Measurements from ENCODE around the gene PLXNB2. TPM values are rescaled to one million over a fixed set of nuclear protein-coding genes. Genes with fewer than 3 reads are reported as not detected.

Gene PLXNB2
- polyA plus RNA-seq, 1 of the 3 experiments (the other 2 are of a cell fraction): 108 TPM

DNA sequence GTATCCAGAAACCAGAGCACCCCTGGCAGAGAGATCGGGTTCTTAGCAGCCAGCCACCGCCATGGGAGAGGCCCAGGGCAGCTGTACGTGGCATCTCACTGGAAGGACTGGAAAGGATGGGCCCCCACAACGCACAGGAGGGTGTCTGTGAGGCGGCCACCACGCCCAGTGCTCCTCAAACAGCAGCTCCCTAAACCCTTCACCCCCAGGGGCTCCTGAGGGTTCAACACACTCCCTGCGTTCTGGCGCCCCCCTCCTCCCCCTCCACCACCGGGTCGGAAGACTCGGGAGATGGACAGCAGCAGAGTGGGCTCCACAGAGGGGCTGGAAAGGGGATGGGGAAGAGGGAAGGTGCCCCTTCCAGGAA, 47.0 kb downstream of the PLXNB2 start:
- DNase-seq: no peak
- CTCF ChIA-PET: interaction anchor here (2.9 to 4.9 kb wide), 6 partner anchors 9 to 81 kb away, joined by 11 to 34 read pairs (median 26); partner anchors contain the start of genes DENND6B and HDAC10
- H3F3A ChIP-seq (replicated peaks; ENCODE audit: insufficient read depth): no peaks in the 10 kb centered on the region
- no peak overlapping the region for H2AFZ ChIP-seq (ENCODE audit: low read depth)
- H3K9ac ChIP-seq: peak overlapping the region; percentile 73
- H4K20me1 ChIP-seq (ENCODE audit: insufficient read depth): no peaks in the 10 kb centered on the region
- WGBS (ENCODE audit: low lambda C conversion rate): 19% methylated on average over 10 of the region's 11 CpGs
- H3K4me1 ChIP-seq (ENCODE audit: control insufficient read depth in 1 of 2, insufficient read depth in 2 of 2, low read depth in 1 of 2, low read length in 1 of 2): peaks cover 14 to 25% of the 10 kb centered on the region in 2 experiments; a peak in 2 of 4 replicates
- peaks cover 27% of the 10 kb centered on the region for H3K79me2 ChIP-seq (ENCODE audit: insufficient read depth)
- H3K9me2 ChIP-seq: no peaks in the 10 kb centered on the region
- H3K27me3 ChIP-seq (ENCODE audit: insufficient read depth): no peaks in the 10 kb centered on the region
- H3K9me3 ChIP-seq: no peaks in the 10 kb centered on the region
- peak overlapping the region; percentile 91 for H3K4me2 ChIP-seq
- peak overlapping the region; percentile 26 to 81 for H3K27ac ChIP-seq (ENCODE audit: low read depth in 2 of 2, low read length in 1 of 2)
- H3K4me3 ChIP-seq (ENCODE audit: low read depth in 2 of 2, low read length in 1 of 2): peak overlapping the region; percentile 67 to 72
- H3K36me3 ChIP-seq (replicated peaks in 1 of 2; ENCODE audit: control insufficient read depth in 1 of 2, insufficient read depth in 2 of 2, low read length in 1 of 2): peaks cover 0 to 19% of the 10 kb centered on the region in 2 experiments
- POLR2A ChIA-PET: interaction anchor here (1.0 to 1.8 kb wide), 3 partner anchors 10 to 82 kb away, joined by 3 to 4 read pairs (median 3); no protein-coding TSS in a partner anchor
- TF ChIP-seq RAD21 (IDR thresholded peaks at IDR 0.05; ENCODE audit: low read length): no peak
- no peak for TF ChIP-seq GABPA (IDR thresholded peaks at IDR 0.05; ENCODE audit: low read depth)
- TF ChIP-seq, protein P1, sequence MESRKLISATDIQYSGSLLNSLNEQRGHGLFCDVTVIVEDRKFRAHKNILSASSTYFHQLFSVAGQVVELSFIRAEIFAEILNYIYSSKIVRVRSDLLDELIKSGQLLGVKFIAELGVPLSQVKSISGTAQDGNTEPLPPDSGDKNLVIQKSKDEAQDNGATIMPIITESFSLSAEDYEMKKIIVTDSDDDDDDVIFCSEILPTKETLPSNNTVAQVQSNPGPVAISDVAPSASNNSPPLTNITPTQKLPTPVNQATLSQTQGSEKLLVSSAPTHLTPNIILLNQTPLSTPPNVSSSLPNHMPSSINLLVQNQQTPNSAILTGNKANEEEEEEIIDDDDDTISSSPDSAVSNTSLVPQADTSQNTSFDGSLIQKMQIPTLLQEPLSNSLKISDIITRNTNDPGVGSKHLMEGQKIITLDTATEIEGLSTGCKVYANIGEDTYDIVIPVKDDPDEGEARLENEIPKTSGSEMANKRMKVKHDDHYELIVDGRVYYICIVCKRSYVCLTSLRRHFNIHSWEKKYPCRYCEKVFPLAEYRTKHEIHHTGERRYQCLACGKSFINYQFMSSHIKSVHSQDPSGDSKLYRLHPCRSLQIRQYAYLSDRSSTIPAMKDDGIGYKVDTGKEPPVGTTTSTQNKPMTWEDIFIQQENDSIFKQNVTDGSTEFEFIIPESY (IDR thresholded peaks at IDR 0.05; ENCODE audit: borderline replicate concordance, low read depth): no peak
- TF ChIP-seq, protein P2, sequence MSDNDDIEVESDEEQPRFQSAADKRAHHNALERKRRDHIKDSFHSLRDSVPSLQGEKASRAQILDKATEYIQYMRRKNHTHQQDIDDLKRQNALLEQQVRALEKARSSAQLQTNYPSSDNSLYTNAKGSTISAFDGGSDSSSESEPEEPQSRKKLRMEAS (IDR thresholded peaks at IDR 0.05; ENCODE audit: low read depth): no peak
- TF ChIP-seq FOSL2 (IDR thresholded peaks at IDR 0.05; ENCODE audit: borderline replicate concordance, low read depth): no peak
- no peak for TF ChIP-seq ELF1 (IDR thresholded peaks at IDR 0.05)
- TF ChIP-seq GATA2 (CRISPR knock-in tag; IDR thresholded peaks at IDR 0.05): no peak

DNA sequence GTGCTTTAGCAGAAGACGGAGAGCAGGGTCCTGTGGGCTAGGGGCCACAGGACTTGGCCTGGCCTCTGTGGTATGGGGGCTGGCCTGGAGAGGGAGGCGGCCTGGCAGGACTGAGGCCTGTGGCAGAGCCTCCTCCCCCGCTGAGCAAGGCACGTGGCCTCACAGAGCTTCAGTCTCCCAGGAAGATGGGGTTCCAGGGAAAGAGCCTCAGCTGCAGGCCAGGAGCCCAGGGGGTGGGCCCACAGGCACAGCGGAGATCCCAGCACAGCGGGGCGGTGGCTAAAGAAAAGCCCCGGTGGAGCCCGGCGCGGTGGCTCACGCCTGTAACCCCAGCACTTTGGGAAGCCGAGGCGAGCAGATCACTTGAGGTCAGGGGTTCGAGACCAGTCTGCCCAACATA, 48.1 kb downstream of the PLXNB2 start:
- Histone ChIP-seq H3K36me3 (replicated peaks in 1 of 2; ENCODE audit: control insufficient read depth in 1 of 2, insufficient read depth in 2 of 2, low read length in 1 of 2) (peaks cover 0 to 23% of the 10 kb centered on the region in 2 experiments), H3K9me3 (no peaks in the 10 kb centered on the region), H3K27me3 (ENCODE audit: insufficient read depth) (no peaks in the 10 kb centered on the region), H3K27ac (ENCODE audit: low read depth in 2 of 2, low read length in 1 of 2) (no peak overlapping the region), H3K79me2 (ENCODE audit: insufficient read depth) (peaks cover 27% of the 10 kb centered on the region), H3K9ac (no peak overlapping the region), H2AFZ (ENCODE audit: low read depth) (no peak overlapping the region), H3K4me1 (ENCODE audit: control insufficient read depth in 1 of 2, insufficient read depth in 2 of 2, low read depth in 1 of 2, low read length in 1 of 2) (peaks cover 14 to 25% of the 10 kb centered on the region in 2 experiments; a peak in 2 of 4 replicates), H3K4me2 (peak overlapping the region; percentile 15; the same call in 1 of the 2 replicates), H4K20me1 (ENCODE audit: insufficient read depth) (no peaks in the 10 kb centered on the region), H3F3A (replicated peaks; ENCODE audit: insufficient read depth) (no peaks in the 10 kb centered on the region), H3K4me3 (ENCODE audit: low read depth in 2 of 2, low read length in 1 of 2) (no peak overlapping the region), H3K9me2 (no peaks in the 10 kb centered on the region)
- WGBS (ENCODE audit: low lambda C conversion rate): 91% methylated on average over 13 of the region's 15 CpGs
- DNase-seq: no peak
- POLR2A ChIA-PET: interaction anchor here (0.7 kb wide), 1 partner anchor 35 kb away, joined by 3 read pairs; no protein-coding TSS in a partner anchor
- CTCF ChIA-PET: interaction anchor here (1.3 to 4.7 kb wide), 5 partner anchors 8 to 266 kb away, joined by 3 to 32 read pairs (median 11); partner anchors contain the start of genes DENND6B, HDAC10 and SCO2
- TF ChIP-seq FOXM1 (IDR thresholded peaks at IDR 0.05; ENCODE audit: low read depth) (no peak), RCOR1 (IDR thresholded peaks at IDR 0.05; ENCODE audit: low read length) (no peak), FOSL2 (IDR thresholded peaks at IDR 0.05; ENCODE audit: borderline replicate concordance, low read depth) (no peak), JUND (IDR thresholded peaks at IDR 0.05) (no peak), GATA2 (CRISPR knock-in tag; IDR thresholded peaks at IDR 0.05) (no peak), SMC3 (IDR thresholded peaks at IDR 0.05; ENCODE audit: low read depth, low read length) (no peak), RFX5 (IDR thresholded peaks at IDR 0.05; ENCODE audit: low read length) (no peak), TEAD4 (IDR thresholded peaks at IDR 0.05; ENCODE audit: borderline replicate concordance, insufficient read depth) (no peak), NFIC (IDR thresholded peaks at IDR 0.05; ENCODE audit: borderline replicate concordance) (no peak)
- TF ChIP-seq, protein P3, sequence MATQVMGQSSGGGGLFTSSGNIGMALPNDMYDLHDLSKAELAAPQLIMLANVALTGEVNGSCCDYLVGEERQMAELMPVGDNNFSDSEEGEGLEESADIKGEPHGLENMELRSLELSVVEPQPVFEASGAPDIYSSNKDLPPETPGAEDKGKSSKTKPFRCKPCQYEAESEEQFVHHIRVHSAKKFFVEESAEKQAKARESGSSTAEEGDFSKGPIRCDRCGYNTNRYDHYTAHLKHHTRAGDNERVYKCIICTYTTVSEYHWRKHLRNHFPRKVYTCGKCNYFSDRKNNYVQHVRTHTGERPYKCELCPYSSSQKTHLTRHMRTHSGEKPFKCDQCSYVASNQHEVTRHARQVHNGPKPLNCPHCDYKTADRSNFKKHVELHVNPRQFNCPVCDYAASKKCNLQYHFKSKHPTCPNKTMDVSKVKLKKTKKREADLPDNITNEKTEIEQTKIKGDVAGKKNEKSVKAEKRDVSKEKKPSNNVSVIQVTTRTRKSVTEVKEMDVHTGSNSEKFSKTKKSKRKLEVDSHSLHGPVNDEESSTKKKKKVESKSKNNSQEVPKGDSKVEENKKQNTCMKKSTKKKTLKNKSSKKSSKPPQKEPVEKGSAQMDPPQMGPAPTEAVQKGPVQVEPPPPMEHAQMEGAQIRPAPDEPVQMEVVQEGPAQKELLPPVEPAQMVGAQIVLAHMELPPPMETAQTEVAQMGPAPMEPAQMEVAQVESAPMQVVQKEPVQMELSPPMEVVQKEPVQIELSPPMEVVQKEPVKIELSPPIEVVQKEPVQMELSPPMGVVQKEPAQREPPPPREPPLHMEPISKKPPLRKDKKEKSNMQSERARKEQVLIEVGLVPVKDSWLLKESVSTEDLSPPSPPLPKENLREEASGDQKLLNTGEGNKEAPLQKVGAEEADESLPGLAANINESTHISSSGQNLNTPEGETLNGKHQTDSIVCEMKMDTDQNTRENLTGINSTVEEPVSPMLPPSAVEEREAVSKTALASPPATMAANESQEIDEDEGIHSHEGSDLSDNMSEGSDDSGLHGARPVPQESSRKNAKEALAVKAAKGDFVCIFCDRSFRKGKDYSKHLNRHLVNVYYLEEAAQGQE (IDR thresholded peaks at IDR 0.05; ENCODE audit: low read depth, low read length): no peak
- TF ChIP-seq, protein P4, sequence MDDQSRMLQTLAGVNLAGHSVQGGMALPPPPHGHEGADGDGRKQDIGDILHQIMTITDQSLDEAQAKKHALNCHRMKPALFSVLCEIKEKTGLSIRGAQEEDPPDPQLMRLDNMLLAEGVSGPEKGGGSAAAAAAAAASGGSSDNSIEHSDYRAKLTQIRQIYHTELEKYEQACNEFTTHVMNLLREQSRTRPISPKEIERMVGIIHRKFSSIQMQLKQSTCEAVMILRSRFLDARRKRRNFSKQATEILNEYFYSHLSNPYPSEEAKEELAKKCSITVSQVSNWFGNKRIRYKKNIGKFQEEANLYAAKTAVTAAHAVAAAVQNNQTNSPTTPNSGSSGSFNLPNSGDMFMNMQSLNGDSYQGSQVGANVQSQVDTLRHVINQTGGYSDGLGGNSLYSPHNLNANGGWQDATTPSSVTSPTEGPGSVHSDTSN (IDR thresholded peaks at IDR 0.05): no peak
- TF ChIP-seq, protein P5, sequence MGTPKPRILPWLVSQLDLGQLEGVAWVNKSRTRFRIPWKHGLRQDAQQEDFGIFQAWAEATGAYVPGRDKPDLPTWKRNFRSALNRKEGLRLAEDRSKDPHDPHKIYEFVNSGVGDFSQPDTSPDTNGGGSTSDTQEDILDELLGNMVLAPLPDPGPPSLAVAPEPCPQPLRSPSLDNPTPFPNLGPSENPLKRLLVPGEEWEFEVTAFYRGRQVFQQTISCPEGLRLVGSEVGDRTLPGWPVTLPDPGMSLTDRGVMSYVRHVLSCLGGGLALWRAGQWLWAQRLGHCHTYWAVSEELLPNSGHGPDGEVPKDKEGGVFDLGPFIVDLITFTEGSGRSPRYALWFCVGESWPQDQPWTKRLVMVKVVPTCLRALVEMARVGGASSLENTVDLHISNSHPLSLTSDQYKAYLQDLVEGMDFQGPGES (IDR thresholded peaks at IDR 0.05; ENCODE audit: low read depth, low read length): no peak
- TF ChIP-seq, protein P6, sequence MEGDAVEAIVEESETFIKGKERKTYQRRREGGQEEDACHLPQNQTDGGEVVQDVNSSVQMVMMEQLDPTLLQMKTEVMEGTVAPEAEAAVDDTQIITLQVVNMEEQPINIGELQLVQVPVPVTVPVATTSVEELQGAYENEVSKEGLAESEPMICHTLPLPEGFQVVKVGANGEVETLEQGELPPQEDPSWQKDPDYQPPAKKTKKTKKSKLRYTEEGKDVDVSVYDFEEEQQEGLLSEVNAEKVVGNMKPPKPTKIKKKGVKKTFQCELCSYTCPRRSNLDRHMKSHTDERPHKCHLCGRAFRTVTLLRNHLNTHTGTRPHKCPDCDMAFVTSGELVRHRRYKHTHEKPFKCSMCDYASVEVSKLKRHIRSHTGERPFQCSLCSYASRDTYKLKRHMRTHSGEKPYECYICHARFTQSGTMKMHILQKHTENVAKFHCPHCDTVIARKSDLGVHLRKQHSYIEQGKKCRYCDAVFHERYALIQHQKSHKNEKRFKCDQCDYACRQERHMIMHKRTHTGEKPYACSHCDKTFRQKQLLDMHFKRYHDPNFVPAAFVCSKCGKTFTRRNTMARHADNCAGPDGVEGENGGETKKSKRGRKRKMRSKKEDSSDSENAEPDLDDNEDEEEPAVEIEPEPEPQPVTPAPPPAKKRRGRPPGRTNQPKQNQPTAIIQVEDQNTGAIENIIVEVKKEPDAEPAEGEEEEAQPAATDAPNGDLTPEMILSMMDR (IDR thresholded peaks at IDR 0.05): no peak

Measured in SK-N-SH (cell line).